NCI-H146 (cell line): ENCODE data around the gene TEX13C.
A peak's percentile ranks its signal among the peaks of the same experiment; 100 is the strongest.
"Not testable (repeated sequence)": the region's sequence is repeated elsewhere in the genome, so short reads cannot be mapped to it uniquely, and the experiment has no call there.

ENCODE experiments used
- DNase-seq: peaks from one replicate; lab custom pipeline; 2025; lab: John Stamatoyannopoulos, UW

TEX13C gene

DNA sequence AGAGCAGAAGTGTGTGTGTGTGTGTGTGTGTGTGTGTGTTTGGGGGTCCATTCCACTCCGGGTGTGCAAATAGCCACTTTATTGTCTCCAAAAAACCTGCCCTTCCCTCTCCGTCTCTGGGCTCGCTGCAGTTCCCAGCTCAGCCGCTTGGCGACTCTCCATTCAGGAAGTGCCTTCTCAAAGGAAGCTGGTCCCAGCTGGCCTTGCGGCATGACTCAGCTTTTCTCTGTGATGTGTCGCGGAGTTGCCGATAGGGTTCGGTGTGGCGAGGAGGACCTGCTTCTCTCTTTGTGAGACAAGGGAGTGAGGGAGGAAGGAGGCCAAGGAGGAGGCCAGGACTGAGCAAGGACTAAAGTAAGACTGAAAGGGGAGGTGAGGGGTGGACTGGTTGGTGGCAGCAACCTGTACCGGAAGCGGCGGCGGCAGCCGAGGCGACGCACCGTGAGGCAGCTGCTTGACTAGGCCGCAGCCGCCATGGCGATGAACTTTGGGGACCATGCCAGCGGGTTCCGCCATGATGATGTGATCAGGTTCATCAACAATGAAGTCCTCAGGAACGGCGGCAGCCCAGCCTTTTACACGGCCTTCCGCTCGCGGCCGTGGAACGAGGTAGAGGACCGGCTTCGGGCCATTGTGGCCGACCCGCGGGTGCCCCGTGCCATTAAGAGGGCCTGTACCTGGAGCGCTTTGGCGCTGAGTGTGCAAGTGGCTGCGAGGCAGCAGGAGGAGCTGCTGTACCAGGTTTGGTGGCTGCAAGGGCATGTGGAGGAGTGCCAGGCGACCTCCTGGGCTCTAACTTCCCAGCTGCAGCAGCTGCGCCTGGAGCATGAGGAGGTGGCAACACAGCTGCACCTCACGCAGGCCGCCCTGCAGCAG is at the start of gene TEX13C:
Gene TEX13C, plus strand, starts transcription at position 226 of the 876 bp plus-strand sequence. Its CDS starts 249 bp downstream, at position 475.
- peak; percentile 22 for DNase-seq

GRCh38 chrX:125287282-125287681 is 32.4 kb upstream of the TEX13C start:
- no peak for DNase-seq

DNA sequence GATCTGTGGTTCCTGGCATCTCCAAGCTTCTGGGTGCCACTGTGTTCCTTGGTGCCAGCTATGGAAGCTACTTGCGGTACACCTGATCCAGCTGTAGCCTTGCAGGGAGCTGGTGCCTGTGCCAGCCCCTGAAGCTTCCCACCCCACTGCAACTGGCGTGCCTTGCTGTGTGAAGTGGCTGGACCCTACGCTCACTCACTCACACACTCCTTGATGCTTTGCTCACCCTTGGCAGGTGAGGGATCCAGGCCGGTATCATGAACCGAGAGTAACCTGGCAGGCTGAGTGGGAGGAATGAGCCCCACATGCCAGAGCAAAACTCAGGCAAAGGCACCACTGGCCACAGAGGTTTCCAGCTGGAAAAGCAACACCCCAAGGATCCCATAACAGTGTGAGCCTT is 31.3 kb upstream of the TEX13C start:
- no peak for DNase-seq

DNA sequence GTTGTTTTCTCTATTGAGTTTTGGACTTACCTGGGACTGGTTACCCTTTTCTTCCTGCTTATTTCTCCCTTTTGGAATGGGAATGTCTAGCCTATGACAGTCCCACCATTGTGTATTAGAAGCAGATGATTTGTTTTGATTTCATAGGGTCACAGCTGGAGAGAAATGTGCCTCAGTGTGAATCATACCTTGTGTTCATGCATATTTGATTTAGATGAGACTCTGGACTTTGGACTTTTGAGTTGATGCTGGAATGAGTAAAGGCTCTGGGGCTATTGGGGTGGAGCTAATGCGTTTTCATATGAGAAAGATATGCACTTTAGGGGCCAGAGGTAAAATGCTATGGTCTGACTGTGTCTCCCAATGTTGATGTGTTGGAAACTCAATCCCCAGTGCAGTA is 30.5 kb upstream of the TEX13C start:
- no peak for DNase-seq

DNA sequence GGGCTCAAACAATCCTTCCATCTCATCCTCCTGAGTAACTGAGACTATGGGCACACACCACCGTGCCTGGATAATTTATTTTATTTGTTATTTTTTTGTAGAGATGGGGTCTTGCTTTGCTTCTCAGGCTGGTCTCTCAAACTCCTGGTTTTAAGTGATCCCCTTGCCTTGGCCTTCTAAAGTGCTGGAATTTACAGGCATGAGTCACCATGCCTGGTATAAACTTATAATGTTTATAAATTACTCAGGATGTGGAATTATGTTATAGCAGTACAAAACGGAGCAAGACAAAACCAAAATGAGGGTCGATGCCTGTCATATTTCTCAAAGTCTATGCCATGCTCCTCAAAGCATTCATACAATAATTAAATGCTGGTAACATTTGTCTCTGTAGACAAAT is 29.8 kb upstream of the TEX13C start:
- DNase-seq: no peak

DNA sequence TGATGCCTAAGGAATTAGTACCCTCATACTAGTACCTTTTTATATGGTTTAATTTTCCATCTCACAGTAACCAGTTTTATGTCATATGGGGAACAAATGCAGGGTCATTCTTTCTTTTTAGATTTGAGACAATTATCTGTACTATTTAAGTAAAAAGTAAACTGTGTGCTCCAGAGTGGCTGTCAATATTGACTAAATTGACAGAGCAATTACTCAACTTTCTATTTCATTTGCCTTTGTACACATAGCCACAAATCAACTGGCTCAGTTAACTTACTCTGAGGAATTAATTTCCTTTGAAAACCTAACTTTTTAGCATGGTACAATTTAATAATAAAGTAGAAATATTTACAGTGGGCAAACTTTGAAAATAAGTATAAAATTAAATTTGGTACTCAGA is 28.5 kb upstream of the TEX13C start:
- DNase-seq: no peak

DNA sequence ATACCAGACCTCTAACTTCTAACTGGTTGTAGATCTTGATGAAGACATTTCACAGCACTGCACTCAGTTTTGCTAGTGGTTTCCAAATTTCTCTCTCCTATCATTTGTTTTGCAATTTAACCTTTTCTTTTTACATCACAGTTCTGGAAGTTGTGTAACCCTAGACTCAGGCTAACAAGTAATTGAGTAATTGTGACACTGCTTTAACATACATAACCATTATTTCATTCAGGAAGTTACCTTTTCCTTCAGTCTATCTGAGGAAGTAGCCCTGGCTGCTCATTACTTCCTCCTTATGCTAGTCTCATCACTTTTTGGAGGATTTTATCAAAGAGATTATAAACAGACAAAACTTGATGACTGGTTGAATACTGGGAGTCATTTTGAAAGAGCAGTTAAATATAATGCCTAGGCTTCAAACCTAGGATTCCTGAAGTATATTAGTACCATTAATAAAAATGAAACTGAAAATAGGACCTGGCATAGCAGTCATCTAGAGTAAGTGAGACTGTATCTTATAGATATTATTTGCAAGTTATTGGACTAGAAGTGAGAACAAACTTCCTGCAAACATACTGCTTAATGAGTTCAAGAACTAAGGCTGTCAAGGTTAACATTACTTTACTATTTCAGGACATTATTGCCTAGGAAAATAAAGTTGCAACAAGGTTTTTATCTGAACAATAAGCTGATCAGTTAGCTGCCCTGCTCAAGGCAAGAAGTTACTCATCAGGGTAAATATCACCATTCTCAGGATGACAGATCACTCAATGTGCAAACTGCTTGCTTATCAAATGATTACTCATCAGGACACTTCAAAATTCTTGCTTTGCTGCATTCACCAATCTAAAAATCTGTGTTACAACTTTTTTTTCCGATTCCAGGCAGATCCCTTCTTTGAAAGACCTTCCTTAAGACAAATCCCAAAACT is 25.6 kb upstream of the TEX13C start:
- DNase-seq: no peak

DNA sequence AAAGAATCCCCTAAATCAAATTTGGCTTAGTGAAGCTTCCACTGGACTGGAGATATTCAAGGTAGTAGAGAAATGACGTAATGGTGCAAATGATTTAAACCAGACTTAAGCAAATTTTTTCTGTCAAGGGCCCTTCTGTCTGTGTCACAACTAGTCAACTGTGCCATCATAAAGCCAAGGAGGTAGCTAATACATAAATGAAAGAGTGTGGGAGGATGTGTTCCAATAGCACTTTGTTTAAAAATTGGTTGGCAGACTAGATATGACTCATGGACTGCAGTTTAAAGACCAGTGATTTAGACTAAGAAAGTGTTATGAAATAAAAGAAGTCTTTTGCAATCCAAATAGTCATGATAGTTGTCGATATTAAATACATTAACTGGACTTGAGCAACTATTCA is 24.3 kb upstream of the TEX13C start:
- DNase-seq: no peak

GRCh38 chrX:125298871-125299270 is 20.8 kb upstream of the TEX13C start:
- DNase-seq: no peak

DNA sequence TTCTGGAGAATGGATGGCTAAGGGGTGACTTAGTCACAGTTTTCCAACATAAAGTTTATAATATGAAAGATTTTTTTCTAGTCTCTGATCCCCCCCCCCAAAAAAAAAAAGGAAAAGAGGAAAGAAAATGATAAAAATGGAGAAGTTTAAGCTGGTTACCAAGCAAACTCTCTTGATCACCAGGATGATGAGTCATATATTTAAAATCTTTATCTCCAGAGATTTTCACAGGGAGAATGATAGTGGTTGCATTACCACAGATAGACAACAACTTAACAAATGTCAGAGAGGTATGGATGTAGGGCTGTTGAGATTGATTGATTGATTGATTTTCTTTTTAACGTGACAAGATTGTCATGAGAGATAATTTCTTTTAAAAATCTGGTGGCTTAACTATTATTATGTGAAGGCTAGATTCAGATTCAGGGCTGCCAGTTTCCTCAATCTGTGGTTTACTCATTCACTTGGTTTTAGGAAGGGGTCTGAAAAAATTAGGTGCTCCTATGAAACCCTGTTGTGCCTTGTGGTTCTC is 13.3 kb upstream of the TEX13C start:
- no peak for DNase-seq

- no peak for DNase-seq
Observed at GRCh38 chrX:125308653-125309052, 11.0 kb upstream of the TEX13C start.

DNA sequence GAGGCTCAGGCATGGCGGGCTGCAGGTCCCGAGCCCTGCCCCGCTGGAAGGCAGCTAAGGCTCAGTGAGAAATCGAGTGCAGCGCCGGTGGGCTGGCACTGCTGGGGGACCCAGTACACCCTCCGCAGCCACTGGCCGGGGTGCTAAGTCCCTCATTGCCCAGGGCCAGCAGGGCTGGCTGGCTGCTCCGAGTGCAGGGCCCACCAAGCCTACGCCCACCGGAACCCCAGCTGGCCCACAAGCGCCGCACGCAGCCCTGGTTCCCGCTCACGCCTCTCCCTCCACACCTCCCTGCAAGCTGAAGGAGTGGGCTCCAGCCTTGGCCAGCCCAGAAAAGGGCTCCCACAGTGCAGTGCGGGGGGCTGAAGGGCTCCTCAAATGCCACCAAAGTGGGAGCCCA is 505 bp upstream of the TEX13C start:
- DNase-seq: not testable (repeated sequence)

DNA sequence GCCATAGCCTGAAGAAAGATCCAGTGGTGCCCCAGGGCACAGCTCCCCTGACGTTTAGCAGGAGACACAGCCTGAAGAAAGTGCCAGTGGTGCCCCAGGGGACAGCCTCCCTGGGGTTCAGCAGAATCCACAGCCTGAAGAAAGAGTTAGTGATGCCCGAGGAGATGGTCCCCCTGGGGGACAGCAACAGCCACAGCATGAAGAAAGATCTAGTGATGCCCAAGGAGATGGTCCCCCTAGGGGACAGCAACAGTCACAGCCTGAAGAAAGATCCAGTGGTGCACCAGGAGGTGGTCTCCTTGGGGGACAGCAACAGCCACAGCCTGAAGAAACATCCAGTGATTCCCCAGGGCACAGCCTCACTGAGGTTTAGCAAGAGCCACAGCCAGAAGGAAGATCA is 2.8 kb downstream of the TEX13C start:
- DNase-seq: no peak

GRCh38 chrX:125326599-125326998 is 6.9 kb downstream of the TEX13C start:
- no peak for DNase-seq

- DNase-seq: no peak
Observed at GRCh38 chrX:125327891-125328290, 8.2 kb downstream of the TEX13C start.

GRCh38 chrX:125333583-125333982 is 13.9 kb downstream of the TEX13C start:
- no peak for DNase-seq

- no peak for DNase-seq
Observed at GRCh38 chrX:125340490-125340889, 20.8 kb downstream of the TEX13C start.

GRCh38 chrX:125374169-125374568 is 54.5 kb downstream of the TEX13C start:
- no peak for DNase-seq
